ENCODE measurements around the gene TRABD. TPM values are rescaled to one million over a fixed set of nuclear protein-coding genes. Genes with fewer than 3 reads are reported as not detected.

The TRABD gene
- total RNA-seq, 4 donors from 2014 or later: 22.4 to 71.4 (median 27.1) TPM

DNA sequence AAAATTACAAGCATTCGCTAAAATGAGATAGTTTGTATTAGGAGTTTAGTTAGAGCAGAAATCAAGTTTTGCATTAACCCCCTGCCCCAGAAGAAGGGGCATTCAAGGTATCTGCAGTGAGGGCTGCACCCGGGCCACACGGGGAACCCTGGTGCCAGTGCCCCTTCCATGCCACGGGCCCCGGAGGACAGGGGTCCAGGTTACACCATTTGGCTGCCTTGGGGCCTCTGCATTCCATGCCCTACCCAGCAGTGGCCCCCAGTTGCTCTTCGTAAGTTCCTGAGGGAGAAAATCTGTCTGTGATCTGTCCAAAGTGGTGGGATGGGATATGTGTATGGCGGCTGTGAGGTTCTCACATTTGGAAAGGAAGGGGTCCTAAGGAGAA lies 32.0 kb upstream of the TRABD start:
- WGBS, 2 donors: 85 to 87% methylated on average over 7 of the region's 7 CpGs
- Histone ChIP-seq H3K27ac (no peak overlapping the region), H3K4me1 (no peaks in the 10 kb centered on the region), H3K4me3 (no peak overlapping the region), H3K9me3 (no peaks in the 10 kb centered on the region), H3K36me3 (no peaks in the 10 kb centered on the region), H3K27me3 (no peaks in the 10 kb centered on the region)
- DNase-seq (ENCODE audit: low spot score in 2 of 2): no peak
- TF ChIP-seq POLR2A (IDR thresholded peaks at IDR 0.05) (no peak), CTCF (IDR thresholded peaks at IDR 0.05) (no peak), EP300 (IDR thresholded peaks at IDR 0.05) (no peak)

GRCh38 chr22:50157709-50158375 lies 27.9 kb upstream of the TRABD start:
- no peak for DNase-seq (ENCODE audit: low spot score in 2 of 2)
- H3K9me3 ChIP-seq: no peaks in the 10 kb centered on the region
- TF ChIP-seq EP300 (IDR thresholded peaks at IDR 0.05) (no peak), POLR2A (IDR thresholded peaks at IDR 0.05) (no peak), CTCF (IDR thresholded peaks at IDR 0.05) (no peak)
- peaks cover 0 to 4% of the 10 kb centered on the region in 2 donors for H3K27me3 ChIP-seq
- H3K27ac ChIP-seq: no peak overlapping the region
- H3K36me3 ChIP-seq: no peaks in the 10 kb centered on the region
- 73 to 82% methylated on average over 21 of the region's 21 CpGs for WGBS, 2 donors
- no peak overlapping the region for H3K4me3 ChIP-seq
- H3K4me1 ChIP-seq: no peaks in the 10 kb centered on the region

GRCh38 chr22:50160947-50161346 lies 24.8 kb upstream of the TRABD start:
- Histone ChIP-seq H3K4me1 (no peaks in the 10 kb centered on the region), H3K36me3 (no peaks in the 10 kb centered on the region), H3K9me3 (no peaks in the 10 kb centered on the region), H3K27ac (no peak overlapping the region), H3K4me3 (no peak overlapping the region), H3K27me3 (peaks cover 0 to 8% of the 10 kb centered on the region in 2 donors)
- 82 to 84% methylated on average over 6 to 7 of the region's 7 CpGs for WGBS, 2 donors
- DNase-seq (ENCODE audit: low spot score in 2 of 2): no peak
- TF ChIP-seq EP300 (IDR thresholded peaks at IDR 0.05): no peak
- TF ChIP-seq POLR2A (IDR thresholded peaks at IDR 0.05): no peak
- TF ChIP-seq CTCF (IDR thresholded peaks at IDR 0.05): no peak

DNA sequence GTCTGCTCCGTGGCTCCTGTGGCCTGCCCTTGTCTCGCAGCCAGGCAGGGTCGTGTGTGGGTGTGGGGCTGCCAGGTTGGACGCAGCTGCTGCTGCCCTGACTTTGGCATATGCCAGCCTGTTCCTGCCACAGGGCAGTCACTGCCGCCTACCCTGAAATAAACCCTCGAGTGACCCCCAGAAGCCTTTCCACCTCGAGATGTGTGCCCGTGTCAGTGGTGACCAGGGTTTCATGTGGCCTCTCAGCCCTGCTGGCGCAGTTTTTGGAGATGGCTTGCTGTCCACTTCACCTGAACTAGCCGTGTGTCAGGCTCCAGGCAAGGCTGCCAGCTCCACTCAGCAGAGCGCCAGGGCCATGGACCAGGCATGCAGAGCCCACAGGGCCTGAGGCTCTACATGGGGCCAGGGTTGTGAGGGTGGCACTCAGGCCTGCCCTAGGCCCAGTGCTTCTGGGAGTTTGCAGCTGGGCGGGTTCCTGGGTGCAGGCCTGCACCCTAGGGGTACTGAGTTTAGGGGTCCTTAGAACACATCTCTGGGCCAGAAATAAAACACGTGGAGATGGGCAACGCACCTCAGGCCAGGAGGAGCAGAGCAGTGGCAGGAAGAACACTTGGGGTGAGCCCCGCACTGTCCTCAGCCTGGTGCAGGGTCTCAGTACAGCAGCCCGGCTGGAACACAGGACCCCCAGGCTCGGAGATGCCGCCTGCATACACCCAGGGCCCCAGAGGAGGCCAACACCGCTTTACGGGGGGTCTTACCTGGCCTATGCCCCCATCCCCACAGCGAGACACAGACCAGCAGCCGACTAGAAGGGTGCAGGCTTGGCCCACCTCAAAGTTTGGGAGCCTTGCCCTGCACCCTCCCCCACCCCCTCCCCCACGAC lies 24.0 kb upstream of the TRABD start:
- DNase-seq (ENCODE audit: low spot score in 2 of 2): no peak
- TF ChIP-seq EP300 (IDR thresholded peaks at IDR 0.05) (no peak), POLR2A (IDR thresholded peaks at IDR 0.05) (no peak), CTCF (IDR thresholded peaks at IDR 0.05) (no peak)
- no peaks in the 10 kb centered on the region for H3K36me3 ChIP-seq
- H3K27ac ChIP-seq: no peak overlapping the region
- peaks cover 0 to 8% of the 10 kb centered on the region in 2 donors for H3K27me3 ChIP-seq
- no peaks in the 10 kb centered on the region for H3K4me1 ChIP-seq
- WGBS, 2 donors: 85 to 87% methylated on average over 16 to 19 of the region's 23 CpGs
- H3K4me3 ChIP-seq: no peak overlapping the region
- no peaks in the 10 kb centered on the region for H3K9me3 ChIP-seq

GRCh38 chr22:50162391-50162956 lies 23.2 kb upstream of the TRABD start:
- H3K4me1 ChIP-seq: no peaks in the 10 kb centered on the region
- H3K27ac ChIP-seq: no peak overlapping the region
- H3K36me3 ChIP-seq: no peaks in the 10 kb centered on the region
- WGBS, 2 donors: 76 to 79% methylated on average over 5 to 8 of the region's 10 CpGs
- H3K27me3 ChIP-seq: peaks cover 0 to 9% of the 10 kb centered on the region in 2 donors
- no peak overlapping the region for H3K4me3 ChIP-seq
- no peak for DNase-seq (ENCODE audit: low spot score in 2 of 2)
- TF ChIP-seq CTCF (IDR thresholded peaks at IDR 0.05): no peak
- TF ChIP-seq POLR2A (IDR thresholded peaks at IDR 0.05): no peak
- TF ChIP-seq EP300 (IDR thresholded peaks at IDR 0.05): no peak
- no peaks in the 10 kb centered on the region for H3K9me3 ChIP-seq
